WERI-Rb-1 (cell line): Measurements from ENCODE around the gene LSAMP.

Source experiments
- DNase-seq: peaks from one replicate; pipeline ENCODE4 v3.0.0-alpha.2; 2020
- H3K27ac ChIP-seq: fragments of 250-450 bp; sonication (Bioruptor Pico); 2 replicates; pipeline ENCODE4 v1.5.1; 2020; ENCODE audit warnings: mild to moderate bottlenecking, moderate library complexity
- H3K27me3 ChIP-seq: fragments of 250-450 bp; sonication (Bioruptor Pico); 2 replicates; pipeline ENCODE4 v1.5.1; 2021; ENCODE audit warnings: mild to moderate bottlenecking, low read depth, moderate library complexity; ENCODE audit not compliant: insufficient read depth, severe bottlenecking
- H3K36me3 ChIP-seq: fragments of 250-450 bp; sonication (Bioruptor Pico); 2 replicates; pipeline ENCODE4 v1.5.1; 2020; ENCODE audit warnings: mild to moderate bottlenecking, moderate library complexity
- H3K4me3 ChIP-seq: 2 replicates; pipeline ENCODE4 v1.5.1; 2011; ENCODE audit warnings: low read depth, mild to moderate bottlenecking, control low read depth, low read length
- H3K9me3 ChIP-seq: fragments of 250-450 bp; sonication (Bioruptor Pico); 2 replicates; pipeline ENCODE4 v1.5.1; 2021; ENCODE audit warnings: mild to moderate bottlenecking, moderate library complexity; ENCODE audit not compliant: severe bottlenecking
- TF ChIP-seq, protein P1 (sequence below): IDR thresholded peaks from 2 replicates; pipeline ENCODE4 v1.5.1; 2011; ENCODE audit warnings: low read depth, mild to moderate bottlenecking, control low read depth, inconsistent platforms, low read length

The LSAMP gene

DNA sequence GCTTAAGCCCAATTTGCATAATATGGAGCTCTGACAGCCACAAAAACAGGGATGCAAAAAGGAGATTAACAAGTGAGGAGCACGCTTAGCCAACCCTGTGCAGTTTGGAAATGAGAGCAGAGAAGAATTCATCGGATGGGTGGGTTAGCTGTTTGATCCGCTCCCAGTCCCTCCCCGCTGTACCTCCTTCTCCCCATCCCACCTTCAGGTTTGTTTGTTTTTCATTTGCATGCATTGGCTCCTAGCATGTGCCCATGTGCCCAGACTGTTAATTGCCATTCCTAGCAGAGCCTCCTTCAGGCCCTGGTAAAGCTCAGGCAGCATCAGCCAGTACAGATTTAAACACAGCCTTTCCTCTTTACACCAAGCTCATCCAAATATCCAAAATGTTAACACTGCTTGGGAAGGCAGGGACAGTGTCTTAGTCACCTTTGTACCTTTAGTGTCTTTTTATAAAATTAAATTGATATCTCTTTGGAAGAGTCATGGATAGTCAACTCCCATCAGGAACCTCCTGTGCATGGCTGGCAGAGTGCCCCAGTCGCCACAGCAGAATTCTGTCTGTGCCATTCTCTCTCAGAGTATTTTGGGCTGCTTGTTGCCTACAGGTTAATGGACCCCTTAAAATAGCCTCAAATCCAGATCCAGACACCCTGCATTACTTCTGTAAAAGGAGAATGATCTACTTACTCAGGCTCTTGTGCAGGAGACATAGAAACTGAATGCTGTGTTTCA is 244.2 kb downstream of the LSAMP start:
- H3K9me3 ChIP-seq, result peaks cover 4% of the 10 kb centered on the region
- no peak for DNase-seq
- no peak overlapping the region for H3K27ac ChIP-seq
- H3K36me3 ChIP-seq, result no peaks in the 10 kb centered on the region
- TF ChIP-seq, protein P1, sequence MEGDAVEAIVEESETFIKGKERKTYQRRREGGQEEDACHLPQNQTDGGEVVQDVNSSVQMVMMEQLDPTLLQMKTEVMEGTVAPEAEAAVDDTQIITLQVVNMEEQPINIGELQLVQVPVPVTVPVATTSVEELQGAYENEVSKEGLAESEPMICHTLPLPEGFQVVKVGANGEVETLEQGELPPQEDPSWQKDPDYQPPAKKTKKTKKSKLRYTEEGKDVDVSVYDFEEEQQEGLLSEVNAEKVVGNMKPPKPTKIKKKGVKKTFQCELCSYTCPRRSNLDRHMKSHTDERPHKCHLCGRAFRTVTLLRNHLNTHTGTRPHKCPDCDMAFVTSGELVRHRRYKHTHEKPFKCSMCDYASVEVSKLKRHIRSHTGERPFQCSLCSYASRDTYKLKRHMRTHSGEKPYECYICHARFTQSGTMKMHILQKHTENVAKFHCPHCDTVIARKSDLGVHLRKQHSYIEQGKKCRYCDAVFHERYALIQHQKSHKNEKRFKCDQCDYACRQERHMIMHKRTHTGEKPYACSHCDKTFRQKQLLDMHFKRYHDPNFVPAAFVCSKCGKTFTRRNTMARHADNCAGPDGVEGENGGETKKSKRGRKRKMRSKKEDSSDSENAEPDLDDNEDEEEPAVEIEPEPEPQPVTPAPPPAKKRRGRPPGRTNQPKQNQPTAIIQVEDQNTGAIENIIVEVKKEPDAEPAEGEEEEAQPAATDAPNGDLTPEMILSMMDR, result no peak
- H3K4me3 ChIP-seq, result no peak overlapping the region
- no peaks in the 10 kb centered on the region for H3K27me3 ChIP-seq

GRCh38 chr3:116199063-116199462 is 246.2 kb downstream of the LSAMP start:
- no peak for DNase-seq
- H3K27ac ChIP-seq, result no peak overlapping the region

GRCh38 chr3:116198087-116198486 is 247.2 kb downstream of the LSAMP start:
- Histone ChIP-seq H3K27me3 (no peaks in the 10 kb centered on the region), H3K4me3 (no peak overlapping the region), H3K27ac (no peak overlapping the region), H3K36me3 (no peaks in the 10 kb centered on the region), H3K9me3 (no peaks in the 10 kb centered on the region)
- no peak for DNase-seq
- TF ChIP-seq, protein P1, result no peak

More at GRCh38 chr3:116199063-116199462, 246.2 kb downstream of the LSAMP start:
- H3K9me3 ChIP-seq, result no peaks in the 10 kb centered on the region
- TF ChIP-seq, protein P1, result no peak
- no peaks in the 10 kb centered on the region for H3K36me3 ChIP-seq
- no peaks in the 10 kb centered on the region for H3K27me3 ChIP-seq
- no peak overlapping the region for H3K4me3 ChIP-seq

- TF ChIP-seq, protein P1, result no peak
- Histone ChIP-seq H3K27ac (no peak overlapping the region), H3K27me3 (no peaks in the 10 kb centered on the region), H3K4me3 (no peak overlapping the region), H3K36me3 (no peaks in the 10 kb centered on the region), H3K9me3 (no peaks in the 10 kb centered on the region)
- no peak for DNase-seq
Measured at GRCh38 chr3:116192464-116192863, 252.8 kb downstream of the LSAMP start.

GRCh38 chr3:116191409-116191808 is 253.9 kb downstream of the LSAMP start:
- Histone ChIP-seq H3K27me3 (no peaks in the 10 kb centered on the region), H3K27ac (no peak overlapping the region), H3K36me3 (no peaks in the 10 kb centered on the region), H3K9me3 (no peaks in the 10 kb centered on the region), H3K4me3 (no peak overlapping the region)
- DNase-seq, result no peak
- TF ChIP-seq, protein P1, result no peak

- Histone ChIP-seq H3K27ac (no peak overlapping the region), H3K27me3 (no peaks in the 10 kb centered on the region), H3K36me3 (no peaks in the 10 kb centered on the region), H3K9me3 (no peaks in the 10 kb centered on the region), H3K4me3 (no peak overlapping the region)
- DNase-seq, result no peak
- TF ChIP-seq, protein P1, result no peak
Measured at GRCh38 chr3:116190095-116190494, 255.2 kb downstream of the LSAMP start.
